Measurements from ENCODE around the gene EXTL1. TPM values are rescaled to one million over a fixed set of nuclear protein-coding genes. Genes with fewer than 3 reads are reported as not detected.

The EXTL1 gene
- total RNA-seq, 2 donors from 2014 or later, result 3.3 to 3.7 TPM

- H3K27ac ChIP-seq (ENCODE audit: low read depth, low read length), result no peak overlapping the region
- no peak overlapping the region for H3K4me3 Mint-ChIP-seq
- H3K9me3 ChIP-seq (ENCODE audit: control insufficient read depth, low read length), result no peaks in the 10 kb centered on the region
- H3K27me3 ChIP-seq (ENCODE audit: control insufficient read depth, insufficient read depth, low read length, poor library complexity, severe bottlenecking), result no peaks in the 10 kb centered on the region
- H3K36me3 Mint-ChIP-seq (ENCODE audit: low read depth), result no peaks in the 10 kb centered on the region
- WGBS, 2 experiments (ENCODE audit: insufficient coverage in 1 of 2, insufficient read length in 1 of 2), result 92 to 98% methylated on average over 5 of the region's 5 CpGs
- H3K4me1 Mint-ChIP-seq, result peaks cover 7% of the 10 kb centered on the region
- no peak for DNase-seq
- peaks cover 21% of the 10 kb centered on the region for H3K27me3 Mint-ChIP-seq (ENCODE audit: insufficient read depth)
- H3K27ac Mint-ChIP-seq, result no peak overlapping the region
- no peak overlapping the region for H3K9ac ChIP-seq (ENCODE audit: extremely low read depth, low read length, poor library complexity, severe bottlenecking)
- H3K4me3 ChIP-seq (ENCODE audit: low read length), result no peak overlapping the region
- H3K9me3 Mint-ChIP-seq, result no peaks in the 10 kb centered on the region
- H3K4me1 ChIP-seq (ENCODE audit: control insufficient read depth, insufficient read depth, low read length), result no peaks in the 10 kb centered on the region
- no peak for TF ChIP-seq CTCF (conservative IDR thresholded peaks at IDR 0.05)
- H3K36me3 ChIP-seq (ENCODE audit: control insufficient read depth, insufficient read depth, low read length), result no peaks in the 10 kb centered on the region
Measured at GRCh38 chr1:26058052-26058595, 36.5 kb downstream of the EXTL1 start.

GRCh38 chr1:26059906-26060305 lies 38.3 kb downstream of the EXTL1 start:
- H3K27me3 Mint-ChIP-seq (ENCODE audit: insufficient read depth), result peaks cover 17% of the 10 kb centered on the region
- H3K4me3 ChIP-seq (ENCODE audit: low read length), result no peak overlapping the region

GRCh38 chr1:26060832-26061574 lies 39.4 kb downstream of the EXTL1 start:
- no peak overlapping the region for H3K27ac ChIP-seq (ENCODE audit: low read depth, low read length)
- H3K36me3 Mint-ChIP-seq (ENCODE audit: low read depth), result no peaks in the 10 kb centered on the region
- no peak overlapping the region for H3K9ac ChIP-seq (ENCODE audit: extremely low read depth, low read length, poor library complexity, severe bottlenecking)
- H3K9me3 ChIP-seq (ENCODE audit: control insufficient read depth, low read length), result no peaks in the 10 kb centered on the region
- no peaks in the 10 kb centered on the region for H3K9me3 Mint-ChIP-seq
- WGBS, 2 experiments (ENCODE audit: insufficient coverage in 1 of 2, insufficient read length in 1 of 2), result 78 to 84% methylated on average over 11 to 12 of the region's 12 CpGs
- H3K4me3 ChIP-seq (ENCODE audit: low read length), result no peak overlapping the region
- no peak overlapping the region for H3K4me3 Mint-ChIP-seq
- no peaks in the 10 kb centered on the region for H3K27me3 ChIP-seq (ENCODE audit: control insufficient read depth, insufficient read depth, low read length, poor library complexity, severe bottlenecking)
- H3K4me1 Mint-ChIP-seq, result peaks cover 9% of the 10 kb centered on the region
- H3K27me3 Mint-ChIP-seq (ENCODE audit: insufficient read depth), result peaks cover 17% of the 10 kb centered on the region
- no peak for DNase-seq
- no peak for TF ChIP-seq CTCF (conservative IDR thresholded peaks at IDR 0.05)
- H3K36me3 ChIP-seq (ENCODE audit: control insufficient read depth, insufficient read depth, low read length), result no peaks in the 10 kb centered on the region
- no peak overlapping the region for H3K27ac Mint-ChIP-seq
- no peaks in the 10 kb centered on the region for H3K4me1 ChIP-seq (ENCODE audit: control insufficient read depth, insufficient read depth, low read length)

More at GRCh38 chr1:26059906-26060305, 38.3 kb downstream of the EXTL1 start:
- Mint-ChIP-seq H3K27ac (no peak overlapping the region), H3K4me3 (no peak overlapping the region), H3K4me1 (peaks cover 5% of the 10 kb centered on the region), H3K36me3 (ENCODE audit: low read depth) (no peaks in the 10 kb centered on the region), H3K9me3 (no peaks in the 10 kb centered on the region)
- no peaks in the 10 kb centered on the region for H3K4me1 ChIP-seq (ENCODE audit: control insufficient read depth, insufficient read depth, low read length)
- no peak overlapping the region for H3K27ac ChIP-seq (ENCODE audit: low read depth, low read length)
- WGBS, 2 experiments (ENCODE audit: insufficient coverage in 1 of 2, insufficient read length in 1 of 2), result 60 to 95% methylated on average over 1 to 7 of the region's 7 CpGs
- H3K36me3 ChIP-seq (ENCODE audit: control insufficient read depth, insufficient read depth, low read length), result no peaks in the 10 kb centered on the region
- no peak for DNase-seq
- H3K9me3 ChIP-seq (ENCODE audit: control insufficient read depth, low read length), result no peaks in the 10 kb centered on the region
- no peak overlapping the region for H3K9ac ChIP-seq (ENCODE audit: extremely low read depth, low read length, poor library complexity, severe bottlenecking)
- TF ChIP-seq CTCF (conservative IDR thresholded peaks at IDR 0.05), result no peak
- no peaks in the 10 kb centered on the region for H3K27me3 ChIP-seq (ENCODE audit: control insufficient read depth, insufficient read depth, low read length, poor library complexity, severe bottlenecking)

Measured in endodermal cell (in vitro differentiated cells).